K562 (cell line): ENCODE data around the gene RBFOX2.
"Not testable (repeated sequence)": the region's sequence is repeated elsewhere in the genome, so short reads cannot be mapped to it uniquely, and the experiment has no call there.

Experiments used
- CC2D1A ChIP-seq: fragments of 450-650 bp; IDR thresholded peaks from 2 replicates; pipeline ENCODE4 v1.6.1; 2017; ENCODE audit warnings: mild to moderate bottlenecking
- CHD4 ChIP-seq: fragments of 200-600 bp; sonication (generic); IDR thresholded peaks from 3 replicates; pipeline ENCODE4 v1.6.1; 2012; ENCODE audit warnings: low read depth, mild to moderate bottlenecking, mixed read lengths, low read length, inconsistent platforms; ENCODE audit not compliant: insufficient read depth, insufficient replicate concordance, poor library complexity, severe bottlenecking
- EP300 ChIP-seq: IDR thresholded peaks from 2 replicates; pipeline ENCODE4 v1.6.1; 2012; ENCODE audit warnings: low read length, improper control_type of control experiment
- NRF1 ChIP-seq, 2 experiments: fragments of 450-650 bp; IDR thresholded peaks in 1 of 2; conservative IDR thresholded peaks in 1 of 2; 2 replicates each; pipeline ENCODE4 v1.6.1; 2014; ENCODE audit warnings: mild to moderate bottlenecking in 2 of 2
- POLR2A ChIP-seq: fragments of 450-650 bp; conservative IDR thresholded peaks from 2 replicates; pipeline ENCODE4 v1.6.1; 2016
- ZKSCAN3 ChIP-seq: fragments of 250-450 bp; sonication (Bioruptor Pico); IDR thresholded peaks from 2 replicates; pipeline ENCODE4 v1.4.0; 2020
- ZNF23 ChIP-seq: fragments of 250-450 bp; sonication (Bioruptor Pico); IDR thresholded peaks from 2 replicates; pipeline ENCODE4 v1.4.0; 2020; ENCODE audit warnings: mild to moderate bottlenecking
- ZNF785 ChIP-seq: fragments of 250-450 bp; sonication (Bioruptor Pico); IDR thresholded peaks from 2 replicates; pipeline ENCODE4 v1.4.0; 2020; ENCODE audit warnings: mild to moderate bottlenecking
- TF ChIP-seq, protein P1 (sequence below): sonication (generic); IDR thresholded peaks from 2 replicates; pipeline ENCODE4 v1.6.1; 2016

DNA sequence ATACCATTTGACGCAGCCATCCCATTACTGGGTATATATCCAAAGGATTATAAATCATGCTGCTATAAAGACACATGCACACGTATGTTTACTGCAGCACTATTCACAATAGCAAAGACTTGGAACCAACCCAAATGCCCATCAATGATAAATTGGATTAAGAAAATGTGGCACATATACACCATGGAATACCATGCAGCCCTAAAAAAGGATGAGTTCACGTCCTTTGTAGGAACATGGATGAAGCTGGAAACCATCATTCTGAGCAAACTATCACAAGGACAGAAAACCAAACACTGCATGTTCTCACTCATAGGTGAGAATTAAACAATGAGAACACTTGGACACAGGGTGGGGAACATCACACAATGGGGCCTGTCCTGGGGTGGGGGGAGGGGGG, 7.8 kb downstream of the RBFOX2 start:
- not testable (repeated sequence) for TF ChIP-seq EP300; ZKSCAN3 (CRISPR knock-in tag); POLR2A; NRF1 (conservative IDR thresholded peaks at IDR 0.05 in 1 of 2, IDR thresholded peaks at IDR 0.05 in 1 of 2); CHD4; ZNF785; CC2D1A; ZNF23
- TF ChIP-seq, protein P1, sequence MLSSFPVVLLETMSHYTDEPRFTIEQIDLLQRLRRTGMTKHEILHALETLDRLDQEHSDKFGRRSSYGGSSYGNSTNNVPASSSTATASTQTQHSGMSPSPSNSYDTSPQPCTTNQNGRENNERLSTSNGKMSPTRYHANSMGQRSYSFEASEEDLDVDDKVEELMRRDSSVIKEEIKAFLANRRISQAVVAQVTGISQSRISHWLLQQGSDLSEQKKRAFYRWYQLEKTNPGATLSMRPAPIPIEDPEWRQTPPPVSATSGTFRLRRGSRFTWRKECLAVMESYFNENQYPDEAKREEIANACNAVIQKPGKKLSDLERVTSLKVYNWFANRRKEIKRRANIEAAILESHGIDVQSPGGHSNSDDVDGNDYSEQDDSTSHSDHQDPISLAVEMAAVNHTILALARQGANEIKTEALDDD = not testable (repeated sequence)
